HCT116 (cell line): ENCODE results near the gene TMEM45A. TPM values are rescaled to one million over a fixed set of nuclear protein-coding genes. Genes with fewer than 3 reads are reported as not detected.

Source experiments
- ATAC-seq: fragments of 200-7000 bp; cut with Tn5 transposase; 2 replicates; pipeline ENCODE4 v1.9.1; 2020; ENCODE audit warnings: mild to moderate bottlenecking, moderate library complexity
- BruUV-seq: library from RNA; stranded (reverse); fragments of 400-500 nt; replicated peaks from 2 replicates; lab custom pipeline; 2021; lab: Mats Ljungman, UMichigan
- CTCF ChIA-PET: fragments of 300-600 bp; sonication (Branson Sonifier 250); formaldehyde crosslinking; loops from one replicate; lab custom pipeline; 2021; ENCODE audit warnings: antibody characterized with exemption; lab: Charles Lee
- POLR2A ChIA-PET: fragments of 300-600, 350-600 bp; sonication (Branson Sonifier 250); formaldehyde crosslinking; loops from one replicate; lab custom pipeline; 2021; ENCODE audit warnings: antibody characterized with exemption; lab: Charles Lee
- RAD21 ChIA-PET, 2 experiments: fragments of 300-600 bp; sonication (Branson Sonifier 250); formaldehyde crosslinking; loops; one replicate each; lab custom pipeline; 2023; ENCODE audit warnings: low total read pairs in 2 of 2; ENCODE audit not compliant: uncharacterized antibody in 2 of 2, unreplicated experiment in 2 of 2, low non-redundant PET in 1 of 2; lab: Charles Lee
- DNase-seq: peaks from one replicate; pipeline ENCODE4 v3.0.0-alpha.2; 2010; ENCODE audit warnings: low read depth, low spot score
- H2AFZ ChIP-seq: fragments of 200-600 bp; shearing (Covaris generic), sonication (generic); 2 replicates; pipeline ENCODE4 v1.6.1; 2017; ENCODE audit warnings: low read depth, mixed run types, mixed read lengths, antibody characterized with exemption, low read length; ENCODE audit not compliant: poor library complexity, severe bottlenecking
- H3K27ac ChIP-seq: 2 replicates; pipeline ENCODE4 v1.5.1; 2012; ENCODE audit warnings: low read depth, low read length
- H3K27me3 ChIP-seq: fragments of 200-600 bp; sonication (generic); 2 replicates; pipeline ENCODE4 v1.6.1; 2016; ENCODE audit warnings: mixed run types, low read length, mixed read lengths; ENCODE audit not compliant: insufficient read depth
- H3K36me3 ChIP-seq, 2 experiments: fragments of 200-500 bp in 1 of 2; fragments of 200-600 bp in 1 of 2; sonication (Bioruptor generic) in 1 of 2; sonication (generic) in 1 of 2; 2 replicates each; pipeline versions ENCODE4 v1.5.1 to v1.6.1; 2014 to 2016; ENCODE audit warnings: low read length in 2 of 2, inconsistent platforms in 1 of 2, mixed read lengths in 1 of 2, mixed run types in 1 of 2; ENCODE audit not compliant: insufficient read depth in 2 of 2, control insufficient read depth in 1 of 2
- H3K4me1 ChIP-seq, 2 experiments: fragments of 200-600 bp in 1 of 2; sonication (generic) in 1 of 2; 2 replicates each; pipeline versions ENCODE4 v1.5.1 to v1.6.1; 2012 to 2017; ENCODE audit warnings: low read length in 2 of 2, inconsistent platforms in 1 of 2, mild to moderate bottlenecking in 1 of 2, mixed read lengths in 1 of 2, mixed run types in 1 of 2, moderate library complexity in 1 of 2; ENCODE audit not compliant: insufficient read depth in 2 of 2, control insufficient read depth in 1 of 2
- H3K4me2 ChIP-seq: fragments of 200-600 bp; sonication (generic); 2 replicates; pipeline ENCODE4 v1.6.1; 2017; ENCODE audit warnings: mixed run types, low read length, mixed read lengths
- H3K4me3 ChIP-seq, 2 experiments: fragments of 200-600 bp in 1 of 2; sonication (generic) in 1 of 2; replicated peaks in 1 of 2; 2 replicates each; pipeline ENCODE4 v1.5.1; 2011 to 2016; ENCODE audit warnings: low read length in 2 of 2, control low read depth in 1 of 2, low read depth in 1 of 2, mild to moderate bottlenecking in 1 of 2, mixed read lengths in 1 of 2, mixed run types in 1 of 2
- H3K79me2 ChIP-seq: fragments of 200-600 bp; sonication (generic); 2 replicates; pipeline ENCODE4 v1.6.1; 2017; ENCODE audit warnings: mild to moderate bottlenecking, mixed run types, low read length, moderate library complexity, mixed read lengths; ENCODE audit not compliant: insufficient read depth
- H3K9ac ChIP-seq: fragments of 200-600 bp; sonication (generic); 2 replicates; pipeline ENCODE4 v1.6.1; 2016; ENCODE audit warnings: low read length, mixed read lengths
- H3K9me2 ChIP-seq: fragments of 200-600 bp; sonication (generic), shearing (Covaris generic); 2 replicates; pipeline ENCODE4 v1.6.1; 2017; ENCODE audit warnings: mixed run types, mild to moderate bottlenecking, moderate library complexity; ENCODE audit not compliant: insufficient read depth
- H3K9me3 ChIP-seq, 2 experiments: fragments of 200-500 bp in 1 of 2; fragments of 200-600 bp in 1 of 2; sonication (Bioruptor generic) in 1 of 2; sonication (generic) in 1 of 2; 2 replicates each; pipeline ENCODE4 v1.6.1; 2014 to 2017; ENCODE audit warnings: low read length in 2 of 2, mixed read lengths in 2 of 2, inconsistent platforms in 1 of 2, low read depth in 1 of 2, mild to moderate bottlenecking in 1 of 2, mixed run types in 1 of 2, moderate library complexity in 1 of 2; ENCODE audit not compliant: control insufficient read depth in 1 of 2, insufficient read depth in 1 of 2
- H4K20me1 ChIP-seq: fragments of 200-600 bp; sonication (generic), shearing (Covaris generic); 2 replicates; pipeline ENCODE4 v1.6.1; 2017; ENCODE audit warnings: mixed run types, mild to moderate bottlenecking, moderate library complexity; ENCODE audit not compliant: insufficient read depth
- ATF3 ChIP-seq: IDR thresholded peaks from 2 replicates; pipeline ENCODE4 v1.6.1; 2012
- CBX3 ChIP-seq: IDR thresholded peaks from 2 replicates; pipeline ENCODE4 v1.6.1; 2012; ENCODE audit warnings: low read depth
- CEBPB ChIP-seq: IDR thresholded peaks from 2 replicates; pipeline ENCODE4 v1.6.1; 2012; ENCODE audit warnings: low read depth
- CTCF ChIP-seq, 3 experiments: fragments of 200-600 bp in 1 of 3; sonication (generic) in 1 of 3; IDR thresholded peaks in 2 of 3; conservative IDR thresholded peaks in 1 of 3; 2 replicates each; pipeline ENCODE4 v1.5.1; 2012 to 2017; ENCODE audit warnings: low read depth in 2 of 3, low read length in 2 of 3, antibody characterized with exemption in 1 of 3, borderline replicate concordance in 1 of 3, control low read depth in 1 of 3, mild to moderate bottlenecking in 1 of 3, mixed read lengths in 1 of 3, mixed run types in 1 of 3, moderate library complexity in 1 of 3; ENCODE audit not compliant: insufficient read depth in 1 of 3
- ELF1 ChIP-seq: IDR thresholded peaks from 2 replicates; pipeline ENCODE4 v1.6.1; 2012; ENCODE audit warnings: low read depth, borderline replicate concordance
- EZH2 ChIP-seq: fragments of 200-600 bp; sonication (generic); IDR thresholded peaks from 2 replicates; pipeline ENCODE4 v1.6.1; 2017; ENCODE audit warnings: antibody characterized with exemption, mixed run types
- EZH2phosphoT487 ChIP-seq: fragments of 200-600 bp; IDR thresholded peaks from 2 replicates; pipeline ENCODE4 v1.6.1; 2018; ENCODE audit warnings: antibody characterized with exemption, borderline replicate concordance
- POLR2A ChIP-seq: IDR thresholded peaks from 2 replicates; pipeline ENCODE4 v1.7.0; 2011; ENCODE audit warnings: borderline replicate concordance; ENCODE audit not compliant: insufficient read depth, insufficient read length; ENCODE audit errors: extremely low read depth
- RAD21 ChIP-seq: IDR thresholded peaks from 2 replicates; pipeline ENCODE4 v1.6.1; 2012; ENCODE audit warnings: low read depth, mild to moderate bottlenecking
- REST ChIP-seq: IDR thresholded peaks from 2 replicates; pipeline ENCODE4 v1.6.1; 2012; ENCODE audit warnings: low read depth
- ZBTB33 ChIP-seq: IDR thresholded peaks from 2 replicates; pipeline ENCODE4 v1.6.1; 2011; ENCODE audit warnings: mild to moderate bottlenecking, low read length, moderate library complexity; ENCODE audit not compliant: insufficient replicate concordance; ENCODE audit errors: extremely low read depth
- ZFX ChIP-seq: fragments of 450-650 bp; IDR thresholded peaks from 2 replicates; pipeline ENCODE4 v1.6.1; 2017
- ZNF274 ChIP-seq: fragments of 200-500 bp; sonication (Bioruptor generic); IDR thresholded peaks from 2 replicates; pipeline ENCODE4 v1.6.1; 2014; ENCODE audit warnings: mild to moderate bottlenecking, low read depth, low read length, inconsistent platforms
- intact Hi-C: fragments of 100-400 bp; cut with micrococcal nuclease; formaldehyde crosslinking; loops from 2 replicates; pipeline ENCODE4 v1.10.0; 2022
- total RNA-seq: library from RNA; stranded (reverse); gene quantifications from one replicate; pipeline ENCODE4 v1.2.1, GENCODE V29; 2021; ENCODE audit not compliant: unreplicated experiment

The TMEM45A gene
- total RNA-seq, 1 experiment from 2014 or later, result 5.0 TPM

- Histone ChIP-seq H3K4me2 (no peak overlapping the region), H3K9ac (no peak overlapping the region), H4K20me1 (no peaks in the 10 kb centered on the region), H3K27ac (no peak overlapping the region), H3K4me3 (no peak overlapping the region), H3K9me3 (no peaks in the 10 kb centered on the region), H3K4me1 (peaks cover 0 to 10% of the 10 kb centered on the region in 2 experiments; a peak in 2 of 4 replicates), H3K9me2 (no peaks in the 10 kb centered on the region), H3K36me3 (no peaks in the 10 kb centered on the region), H2AFZ (no peak overlapping the region), H3K79me2 (no peaks in the 10 kb centered on the region), H3K27me3 (no peaks in the 10 kb centered on the region)
- TF ChIP-seq EZH2phosphoT487 (no peak), ELF1 (no peak), EZH2 (no peak), RAD21 (no peak), CTCF (IDR thresholded peaks at IDR 0.05 in 2 of 3, conservative IDR thresholded peaks at IDR 0.05 in 1 of 3; ENCODE audit: borderline replicate concordance in 1 of 3, insufficient read depth in 1 of 3, low read depth in 2 of 3, low read length in 2 of 3) (no peak), ZNF274 (no peak), CEBPB (no peak), CBX3 (no peak), ZFX (no peak), POLR2A (no peak), ATF3 (no peak), ZBTB33 (no peak), REST (no peak)
- DNase-seq (no peak), ATAC-seq (no peak)
- BruUV-seq, result no TSS peak
- intact Hi-C loops, result no loop called here
- RAD21 ChIA-PET, result no interaction called here
- POLR2A ChIA-PET, result no interaction called here
- CTCF ChIA-PET, result no interaction called here
Measured at GRCh38 chr3:100521439-100521845, 29.0 kb downstream of the TMEM45A start.
